ENCODE data around the gene PLA2G4A. TPM values are rescaled to one million over a fixed set of nuclear protein-coding genes. Genes with fewer than 3 reads are reported as not detected.

The PLA2G4A gene
- total RNA-seq, 1 experiment from 2014 or later, result 3.8 TPM

DNA sequence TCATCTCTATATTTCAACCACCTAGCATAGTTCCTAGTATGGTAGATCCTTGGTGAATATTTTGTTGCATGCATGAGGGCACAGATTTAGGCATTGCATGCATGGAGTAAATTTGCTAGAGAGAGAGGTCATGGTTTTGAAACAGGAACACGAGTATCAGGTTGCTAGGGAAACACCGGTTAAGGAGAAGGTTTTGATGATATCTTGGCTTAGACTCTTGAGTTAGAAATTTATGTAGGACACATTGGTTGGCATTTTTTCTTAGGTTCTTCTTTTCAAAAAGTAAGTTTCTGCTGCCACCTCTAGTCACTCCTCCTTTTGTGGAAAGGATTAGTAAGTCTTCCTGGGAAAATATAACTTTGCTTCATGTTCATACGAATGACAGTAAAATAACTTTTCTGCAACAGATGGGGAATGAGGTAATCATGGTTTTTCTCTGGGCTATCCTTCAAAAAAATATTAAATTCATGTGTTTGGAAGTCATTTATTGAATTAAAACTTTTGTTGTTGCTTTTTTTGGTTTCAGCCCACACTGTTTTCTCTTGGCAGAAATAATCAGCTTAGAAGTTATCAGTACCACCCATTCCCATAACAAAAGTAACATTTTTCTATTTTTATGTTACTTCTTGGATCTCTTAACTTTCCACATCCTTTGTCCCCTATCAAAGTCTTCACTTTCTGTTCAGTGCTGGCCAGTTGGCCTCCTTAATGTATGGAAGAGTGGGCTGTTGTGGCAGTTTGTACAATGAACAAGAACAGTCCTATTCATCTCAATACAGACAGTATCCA, 97.3 kb downstream of the PLA2G4A start:
- H3K4me1 Mint-ChIP-seq (ENCODE audit: insufficient read depth, unreplicated experiment), result peaks cover 9% of the 10 kb centered on the region
- H3K9me3 Mint-ChIP-seq (ENCODE audit: unreplicated experiment), result no peaks in the 10 kb centered on the region
- H3K27ac Mint-ChIP-seq (ENCODE audit: low read depth, unreplicated experiment), result no peak overlapping the region
- H3K27me3 Mint-ChIP-seq (ENCODE audit: insufficient read depth, unreplicated experiment), result no peaks in the 10 kb centered on the region
- intact Hi-C loops (cut with micrococcal nuclease), result no loop called here
- BruUV-seq (replicated peaks), result no TSS peak
- DNase-seq (ENCODE audit: unreplicated experiment), result no peak
- H3K4me3 Mint-ChIP-seq (ENCODE audit: unreplicated experiment), result no peak overlapping the region
- POLR2A ChIA-PET, result interaction anchor here (0.6 kb wide), 1 partner anchor 26 kb away, joined by 3 read pairs; no protein-coding TSS in a partner anchor
- no peak for TF ChIP-seq CTCF (IDR thresholded peaks at IDR 0.05; ENCODE audit: unreplicated experiment)
- CTCF ChIA-PET, result no interaction called here
- no peaks in the 10 kb centered on the region for H3K36me3 Mint-ChIP-seq (ENCODE audit: insufficient read depth, unreplicated experiment)

GRCh38 chr1:186927884-186928283, 99.1 kb downstream of the PLA2G4A start:
- Mint-ChIP-seq H3K9me3 (ENCODE audit: unreplicated experiment) (no peaks in the 10 kb centered on the region), H3K27me3 (ENCODE audit: insufficient read depth, unreplicated experiment) (no peaks in the 10 kb centered on the region), H3K27ac (ENCODE audit: low read depth, unreplicated experiment) (no peak overlapping the region), H3K36me3 (ENCODE audit: insufficient read depth, unreplicated experiment) (no peaks in the 10 kb centered on the region), H3K4me3 (ENCODE audit: unreplicated experiment) (no peak overlapping the region), H3K4me1 (ENCODE audit: insufficient read depth, unreplicated experiment) (peaks cover 9% of the 10 kb centered on the region)
- ChIA-PET POLR2A (no interaction called here), CTCF (interaction anchor here (0.7 to 2.0 kb wide), 5 partner anchors 11 to 59 kb away, joined by 3 to 7 read pairs (median 3); no protein-coding TSS in a partner anchor)
- no peak for TF ChIP-seq CTCF (IDR thresholded peaks at IDR 0.05; ENCODE audit: unreplicated experiment)
- intact Hi-C loops (cut with micrococcal nuclease), result no loop called here
- peak; percentile 20 for DNase-seq (ENCODE audit: unreplicated experiment)
- BruUV-seq (replicated peaks), result no TSS peak

DNA sequence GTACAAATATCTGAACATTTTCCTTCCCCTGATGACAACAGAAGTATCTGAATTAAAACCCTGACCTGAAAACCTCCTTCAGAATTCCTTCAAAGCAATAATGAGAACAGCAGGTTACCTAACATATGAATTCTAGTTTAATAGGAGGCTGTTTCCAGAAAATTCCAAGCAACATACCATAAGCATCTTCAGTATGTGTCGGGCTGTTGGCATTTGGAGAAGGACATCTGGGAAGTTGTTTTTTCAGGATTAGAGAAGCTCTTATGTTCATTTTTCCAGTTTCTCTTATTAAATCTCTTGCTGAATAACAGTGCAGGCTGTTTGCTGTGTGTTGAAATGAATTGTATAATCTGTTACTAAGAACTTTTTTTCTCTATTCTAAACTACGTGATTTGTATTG, 101.5 kb downstream of the PLA2G4A start:
- H3K27me3 Mint-ChIP-seq (ENCODE audit: insufficient read depth, unreplicated experiment), result no peaks in the 10 kb centered on the region
- intact Hi-C loops (cut with micrococcal nuclease), result no loop called here
- no peaks in the 10 kb centered on the region for H3K9me3 Mint-ChIP-seq (ENCODE audit: unreplicated experiment)
- no TSS peak for BruUV-seq (replicated peaks)
- no peaks in the 10 kb centered on the region for H3K36me3 Mint-ChIP-seq (ENCODE audit: insufficient read depth, unreplicated experiment)
- no peak overlapping the region for H3K4me3 Mint-ChIP-seq (ENCODE audit: unreplicated experiment)
- ChIA-PET POLR2A (interaction anchor here (0.6 to 2.0 kb wide), 2 partner anchors 12 to 64 kb away, joined by 4 to 6 read pairs; no protein-coding TSS in a partner anchor), CTCF (interaction anchor here (0.7 to 2.0 kb wide), 2 partner anchors 13 to 35 kb away, joined by 3 to 7 read pairs; no protein-coding TSS in a partner anchor)
- no peak for TF ChIP-seq CTCF (IDR thresholded peaks at IDR 0.05; ENCODE audit: unreplicated experiment)
- peaks cover 9% of the 10 kb centered on the region for H3K4me1 Mint-ChIP-seq (ENCODE audit: insufficient read depth, unreplicated experiment)
- DNase-seq (ENCODE audit: unreplicated experiment), result no peak
- no peak overlapping the region for H3K27ac Mint-ChIP-seq (ENCODE audit: low read depth, unreplicated experiment)

- H3K4me1 Mint-ChIP-seq (ENCODE audit: insufficient read depth, unreplicated experiment), result no peaks in the 10 kb centered on the region
- TF ChIP-seq CTCF (IDR thresholded peaks at IDR 0.05; ENCODE audit: unreplicated experiment), result no peak
- H3K36me3 Mint-ChIP-seq (ENCODE audit: insufficient read depth, unreplicated experiment), result no peaks in the 10 kb centered on the region
- ChIA-PET POLR2A (interaction anchor here (0.6 kb wide), 1 partner anchor 453 kb away, joined by 4 read pairs; no protein-coding TSS in a partner anchor), CTCF (interaction anchor here (0.8 kb wide), 1 partner anchor 33 kb away, joined by 3 read pairs; no protein-coding TSS in a partner anchor)
- no TSS peak for BruUV-seq (replicated peaks)
- no peak overlapping the region for H3K4me3 Mint-ChIP-seq (ENCODE audit: unreplicated experiment)
- no peaks in the 10 kb centered on the region for H3K9me3 Mint-ChIP-seq (ENCODE audit: unreplicated experiment)
- no peak for DNase-seq (ENCODE audit: unreplicated experiment)
- no peaks in the 10 kb centered on the region for H3K27me3 Mint-ChIP-seq (ENCODE audit: insufficient read depth, unreplicated experiment)
- H3K27ac Mint-ChIP-seq (ENCODE audit: low read depth, unreplicated experiment), result no peak overlapping the region
- intact Hi-C loops (cut with micrococcal nuclease), result no loop called here
Measured at GRCh38 chr1:186937016-186937670, 108.4 kb downstream of the PLA2G4A start.

Data from MCF 10A (cell line).